Stimulated activated CD4-positive, alpha-beta T cell treated with anti-CD3 and anti-CD28 coated beads, Interleukin-4, amount 100 ng/mL, for 1 hour (primary cell): ENCODE data around the gene BIN2.
A peak's percentile ranks its signal among the peaks of the same experiment; 100 is the strongest.
"Not testable (repeated sequence)": the region's sequence is repeated elsewhere in the genome, so short reads cannot be mapped to it uniquely, and the experiment has no call there.

Experiments
- DNase-seq: peaks from one replicate; pipeline ENCODE4 v3.0.0-alpha.2; 2020

Gene BIN2

GRCh38 chr12:51307655-51308593 lies 16.1 kb downstream of the BIN2 start:
- DNase-seq, result no peak

- no peak for DNase-seq
Observed at GRCh38 chr12:51306507-51306906, 17.5 kb downstream of the BIN2 start.

- not testable (repeated sequence) for DNase-seq
Observed at GRCh38 chr12:51300768-51301167, 23.2 kb downstream of the BIN2 start.

GRCh38 chr12:51295651-51296050 lies 28.3 kb downstream of the BIN2 start:
- no peak for DNase-seq

GRCh38 chr12:51294097-51294496 lies 29.9 kb downstream of the BIN2 start:
- DNase-seq, result not testable (repeated sequence)

- DNase-seq, result no peak
Observed at GRCh38 chr12:51293696-51294095, 30.3 kb downstream of the BIN2 start.

GRCh38 chr12:51291603-51292513 lies 32.1 kb downstream of the BIN2 start:
- DNase-seq, result not testable (repeated sequence)

GRCh38 chr12:51285843-51286242 lies 38.1 kb downstream of the BIN2 start:
- no peak for DNase-seq

GRCh38 chr12:51281202-51281924 lies 42.6 kb downstream of the BIN2 start:
- no peak for DNase-seq

GRCh38 chr12:51275088-51275487 lies 48.9 kb downstream of the BIN2 start:
- no peak for DNase-seq

- not testable (repeated sequence) for DNase-seq
Observed at GRCh38 chr12:51272810-51273209, 51.2 kb downstream of the BIN2 start.

GRCh38 chr12:51270951-51271518 lies 52.9 kb downstream of the BIN2 start:
- no peak for DNase-seq

- DNase-seq, result peak; percentile 49
Observed at GRCh38 chr12:51270067-51270950, 53.7 kb downstream of the BIN2 start, which contains the start of gene SMAGP. SMAGP (minus strand) TSS chr12:51270415; CDS start chr12:51269278, 1,137 bp downstream.

- peak; percentile 62 for DNase-seq
Observed at GRCh38 chr12:51269174-51270066, 54.6 kb downstream of the BIN2 start.

- no peak for DNase-seq
Observed at GRCh38 chr12:51265024-51265423, 59.0 kb downstream of the BIN2 start.

GRCh38 chr12:51264297-51264696 lies 59.7 kb downstream of the BIN2 start:
- no peak for DNase-seq

- no peak for DNase-seq
Observed at GRCh38 chr12:51263341-51263740, 60.6 kb downstream of the BIN2 start.

GRCh38 chr12:51262758-51263177 lies 61.2 kb downstream of the BIN2 start:
- peak; percentile 26 for DNase-seq

- DNase-seq, result not testable (repeated sequence)
Observed at GRCh38 chr12:51259600-51259999, 64.4 kb downstream of the BIN2 start.

- DNase-seq, result no peak
Observed at GRCh38 chr12:51254536-51254935, 69.4 kb downstream of the BIN2 start.
